ENCODE data around the gene CD248.

CD248 gene

GRCh38 chr11:66340596-66341501 is 24.0 kb upstream of the CD248 start:
- no peak for DNase-seq

GRCh38 chr11:66339686-66340483 is 23.0 kb upstream of the CD248 start:
- no peak for DNase-seq

- no peak for DNase-seq
Measured at GRCh38 chr11:66339162-66339675, 22.4 kb upstream of the CD248 start.

GRCh38 chr11:66338276-66339161 is 21.7 kb upstream of the CD248 start:
- DNase-seq, result no peak

DNA sequence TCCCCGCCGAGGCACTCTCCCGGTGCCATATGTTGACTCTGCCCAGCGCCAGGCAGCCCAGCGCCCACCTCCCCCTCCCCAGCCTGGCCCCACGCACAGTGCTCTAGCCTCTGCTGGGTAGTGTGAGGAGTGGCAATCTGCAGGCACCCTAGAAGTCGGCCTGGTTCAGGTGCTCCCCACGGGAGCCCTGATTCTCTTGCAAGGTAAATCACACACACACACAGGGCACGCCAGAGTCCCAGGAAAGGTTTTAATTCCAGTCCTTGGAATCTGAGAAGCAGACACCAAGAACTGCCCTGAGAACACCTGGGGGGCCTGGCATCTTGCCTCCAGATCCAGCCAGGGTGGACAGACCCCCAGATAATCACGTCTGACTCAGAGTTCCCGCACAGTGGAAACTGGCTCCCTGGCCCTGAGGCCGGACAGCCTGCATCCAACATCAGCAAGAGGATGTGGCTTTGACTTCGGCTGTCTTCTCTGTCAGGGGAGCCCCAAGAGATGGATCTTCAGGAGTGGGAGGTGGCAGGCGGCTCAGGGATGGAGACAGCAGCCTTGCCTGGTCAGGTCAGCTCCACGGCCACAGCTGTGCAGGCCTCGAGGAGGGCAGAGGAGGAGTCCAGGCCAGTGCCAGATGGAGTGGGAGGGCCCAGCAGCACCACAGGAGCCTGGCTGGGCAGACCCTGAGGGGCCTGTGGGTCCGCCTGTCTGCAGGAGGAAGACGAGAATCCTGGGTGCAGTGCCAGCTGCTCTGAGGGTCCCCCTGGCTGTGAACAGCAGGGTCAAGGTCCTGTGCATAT is 20.5 kb upstream of the CD248 start:
- no peak for DNase-seq

DNA sequence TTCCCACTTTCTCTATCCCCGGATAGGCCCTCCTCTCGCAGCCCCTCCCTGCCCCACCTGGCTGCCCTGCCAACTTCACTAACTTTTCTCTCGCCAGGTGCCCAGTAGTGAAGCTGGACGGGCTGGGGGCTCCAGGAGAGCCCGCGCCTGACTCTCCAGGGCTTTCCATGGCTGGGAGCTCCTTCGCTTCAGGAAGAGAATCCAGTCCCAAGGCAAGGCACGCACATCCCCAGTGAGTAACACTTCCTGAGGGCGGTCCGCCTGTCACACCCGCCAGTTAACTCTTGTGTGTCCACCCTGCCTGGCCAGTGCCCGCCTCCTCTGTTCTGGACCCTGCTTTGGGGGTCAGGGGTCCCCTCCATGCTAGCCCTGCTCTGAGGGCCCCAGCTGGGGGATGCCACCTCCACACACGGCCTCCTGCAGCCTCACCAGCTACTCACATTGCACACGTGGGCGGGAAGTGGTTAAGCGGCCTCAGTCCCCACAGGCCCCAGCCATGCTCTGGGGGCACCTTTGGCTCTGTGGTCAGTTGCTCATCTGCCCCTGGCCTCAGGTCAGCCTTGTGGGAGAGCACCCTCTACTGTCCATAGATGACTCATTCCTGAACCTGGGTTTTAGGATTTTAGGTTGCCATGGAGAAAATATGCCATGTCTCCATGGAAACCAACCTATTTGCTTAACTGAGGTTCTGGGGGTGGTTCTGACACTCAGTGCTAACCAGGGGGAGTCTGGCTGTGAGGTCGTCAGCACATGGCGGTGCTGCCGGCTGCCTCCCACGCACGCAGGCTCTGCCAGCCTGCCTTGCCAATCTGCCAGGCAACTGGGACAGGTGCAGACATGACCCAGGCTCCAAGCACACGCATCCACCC is 19.6 kb upstream of the CD248 start, which contains the start of gene RIN1:
TSS of gene RIN1 (minus strand) at position 201 of the 869 bp plus-strand sequence. CDS start at position 169, 32 bp downstream.
- peak; percentile 79 for DNase-seq

DNA sequence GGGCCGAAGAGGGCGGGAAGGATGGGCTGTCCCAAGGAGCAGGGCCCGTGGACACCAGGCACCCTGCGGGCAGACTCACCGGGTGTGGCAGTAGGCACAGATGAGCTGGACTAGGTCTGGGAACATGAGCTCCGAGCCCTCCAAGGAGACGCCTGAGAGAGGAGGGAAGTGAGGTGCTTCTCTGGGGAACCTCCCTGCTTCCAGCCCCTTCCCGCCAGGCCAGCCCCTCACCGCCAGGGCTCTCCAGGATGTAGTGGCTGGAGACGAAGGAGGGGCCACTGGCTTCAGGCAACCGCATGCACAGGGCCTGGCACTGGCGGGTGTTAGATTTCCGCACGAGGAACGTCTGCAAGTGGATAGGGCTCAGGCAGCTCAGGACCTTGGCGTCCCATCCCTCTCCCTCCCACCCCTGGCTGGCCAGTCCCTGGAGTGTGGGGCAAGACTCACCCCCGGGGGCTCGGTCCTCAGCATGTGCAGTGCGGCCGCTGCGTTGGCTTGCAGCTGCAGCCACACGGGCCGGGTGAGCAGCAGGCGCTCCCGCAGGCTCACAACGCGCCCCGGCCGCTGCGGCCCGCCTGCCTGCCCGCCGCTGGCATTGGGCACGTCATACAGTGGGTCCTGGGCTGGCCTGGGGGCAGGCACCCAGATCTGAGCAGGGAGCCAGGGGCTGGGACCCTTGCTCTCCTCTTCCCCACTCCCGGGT is 18.8 kb upstream of the CD248 start:
- DNase-seq, result no peak

- DNase-seq, result no peak
Measured at GRCh38 chr11:66334605-66335442, 18.0 kb upstream of the CD248 start.

DNA sequence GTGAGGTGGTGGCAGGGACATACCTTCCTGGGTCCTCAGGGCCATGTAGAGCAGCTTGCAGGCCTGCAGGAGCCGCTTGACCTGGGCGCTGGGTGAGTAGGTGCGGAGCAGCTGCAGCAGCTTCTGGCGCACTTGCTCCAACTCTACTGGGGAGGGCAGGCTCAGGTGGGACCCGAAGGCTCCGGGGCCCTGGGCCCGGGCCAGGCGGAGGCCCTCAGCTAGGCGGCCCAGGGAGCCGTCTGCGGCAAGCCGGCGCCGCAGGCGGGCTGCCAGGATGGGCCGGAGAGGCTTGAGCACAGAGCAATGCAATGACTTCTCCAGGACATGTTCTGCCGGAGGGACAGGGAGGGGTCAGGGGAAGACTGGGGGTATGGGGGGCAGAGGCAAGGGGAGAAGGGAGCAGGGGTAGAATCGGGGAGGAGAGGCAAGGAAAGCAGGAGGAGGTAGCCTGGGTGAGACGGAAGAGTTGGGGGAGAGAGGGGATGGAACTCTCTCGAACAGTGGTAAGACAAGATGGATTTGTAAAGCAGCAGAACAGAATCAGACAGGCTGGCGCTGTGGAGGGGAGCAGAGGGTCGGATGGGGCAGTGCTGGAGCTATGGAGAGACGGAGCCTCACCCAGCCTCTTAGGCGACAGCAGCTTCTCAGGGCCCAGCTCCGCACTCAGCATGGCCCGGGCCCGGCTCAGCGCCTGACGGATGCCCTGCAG is 17.2 kb upstream of the CD248 start:
- no peak for DNase-seq

DNA sequence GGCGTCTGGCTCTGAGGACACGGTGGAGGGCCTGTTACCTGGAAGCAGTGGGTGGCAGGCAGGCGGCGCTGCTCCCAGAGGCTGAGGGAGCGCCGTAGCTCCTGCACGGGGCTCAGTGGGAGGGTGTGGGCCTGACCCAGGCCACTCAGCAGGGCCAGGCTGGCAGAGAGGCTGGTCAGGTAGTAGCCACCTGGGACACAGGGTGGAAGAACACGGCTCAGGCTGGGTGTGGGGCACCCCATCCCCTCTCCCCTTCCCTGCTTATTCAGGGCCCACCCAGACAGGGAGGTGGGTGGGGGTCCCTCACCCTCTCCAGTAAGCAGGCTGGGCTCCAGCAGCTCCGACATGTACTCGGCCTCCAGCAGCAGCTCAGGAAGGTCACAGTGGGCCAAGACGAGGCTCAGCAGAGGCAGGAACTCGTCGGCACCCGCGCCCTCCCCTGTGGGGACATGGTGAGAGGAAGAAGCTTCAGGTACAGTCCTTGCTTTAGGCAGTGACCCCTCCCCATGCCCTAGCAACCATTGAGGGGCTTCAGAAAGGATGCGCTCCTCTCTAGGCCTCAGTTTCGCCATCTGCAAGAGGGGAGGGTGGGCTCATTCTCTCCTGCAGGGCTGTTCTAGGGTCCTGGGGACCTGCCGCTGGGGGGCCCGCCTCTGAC is 16.5 kb upstream of the CD248 start:
- no peak for DNase-seq

GRCh38 chr11:66332371-66333219 is 15.8 kb upstream of the CD248 start:
- DNase-seq, result no peak

DNA sequence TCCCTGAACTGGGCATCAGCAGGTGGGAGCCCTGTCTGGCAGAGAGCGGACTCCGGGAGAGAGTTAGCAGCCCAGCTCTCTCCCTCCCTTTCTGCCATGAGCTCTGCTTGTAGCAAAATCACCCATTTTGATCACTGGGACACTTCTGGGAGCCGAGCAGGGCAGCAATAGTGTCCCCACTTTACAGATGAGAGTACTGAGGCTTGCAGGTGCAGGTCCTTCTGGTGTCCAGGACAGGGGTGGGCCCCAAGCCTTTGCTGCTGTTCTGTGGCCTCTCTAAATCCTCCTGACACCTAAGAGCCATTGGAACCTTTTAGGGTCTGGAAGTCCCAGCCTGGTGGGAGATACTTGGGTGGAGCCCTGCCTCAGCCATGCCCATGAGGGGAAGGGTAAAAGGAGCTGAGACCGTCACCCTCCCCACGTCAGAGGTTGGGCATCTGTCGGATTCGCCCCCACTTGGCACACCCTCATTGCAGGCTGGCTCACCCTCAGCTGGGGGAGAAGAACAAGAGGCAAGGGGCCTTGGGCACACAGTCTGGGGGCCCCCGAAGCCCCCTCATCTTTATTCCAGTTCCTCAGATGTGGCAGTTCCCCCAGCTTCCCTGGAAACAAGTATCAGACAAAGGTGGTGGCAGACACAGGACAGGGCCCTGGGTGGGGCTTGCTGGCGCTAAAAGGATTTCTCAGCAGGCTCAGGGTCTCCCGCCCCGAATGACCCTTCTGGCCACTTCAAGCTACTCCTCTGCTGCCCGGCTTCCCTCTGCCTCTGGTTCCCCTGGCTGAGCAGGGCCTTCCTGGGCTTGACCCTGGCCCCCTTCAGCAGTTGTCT is 14.9 kb upstream of the CD248 start:
- DNase-seq, result no peak

DNA sequence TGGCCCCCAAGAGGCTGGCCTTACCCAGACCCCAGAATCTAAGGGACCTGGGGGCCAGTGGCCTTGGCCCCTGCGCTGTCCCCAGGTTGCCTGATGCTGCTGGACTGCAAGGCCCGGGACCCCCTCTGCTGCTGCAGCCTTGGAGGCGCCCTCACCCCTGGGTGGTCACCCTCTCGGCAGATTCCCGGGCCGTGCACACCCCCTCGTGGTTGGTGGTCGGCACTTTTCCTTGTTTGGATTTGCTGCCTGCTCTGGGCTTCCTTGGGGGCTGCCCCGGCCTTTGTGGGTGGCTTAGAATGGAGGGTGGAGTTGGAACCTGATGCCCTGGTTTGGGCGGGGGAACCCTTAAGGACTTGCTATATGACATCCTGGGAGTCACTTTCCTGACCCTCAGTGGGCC is 14.1 kb upstream of the CD248 start:
- DNase-seq, result no peak

DNA sequence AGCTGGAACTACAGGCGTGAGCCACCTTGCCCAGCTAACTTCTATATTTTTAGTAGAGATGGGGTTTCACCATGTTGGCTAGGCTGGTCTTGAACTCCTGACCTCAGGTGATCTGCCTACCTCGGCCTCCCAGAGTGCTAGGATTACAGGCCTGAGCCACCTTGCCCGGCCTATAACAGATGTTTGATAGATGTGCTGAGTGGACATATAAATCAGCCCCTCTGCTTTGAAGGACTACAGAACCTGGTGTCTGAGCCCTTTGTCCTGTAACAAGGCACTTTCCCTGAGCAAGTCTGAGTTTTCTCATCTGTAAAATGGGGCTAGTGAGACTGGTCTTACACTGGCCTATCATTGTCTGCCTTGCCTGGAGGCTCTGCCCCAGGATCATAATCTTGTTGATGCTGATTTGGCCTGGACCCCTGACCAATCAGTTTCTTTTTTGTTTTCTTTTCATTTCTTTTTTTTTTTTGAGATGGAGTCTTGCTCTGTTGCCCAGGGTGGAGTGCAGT is 12.4 kb upstream of the CD248 start:
- DNase-seq, result no peak

DNA sequence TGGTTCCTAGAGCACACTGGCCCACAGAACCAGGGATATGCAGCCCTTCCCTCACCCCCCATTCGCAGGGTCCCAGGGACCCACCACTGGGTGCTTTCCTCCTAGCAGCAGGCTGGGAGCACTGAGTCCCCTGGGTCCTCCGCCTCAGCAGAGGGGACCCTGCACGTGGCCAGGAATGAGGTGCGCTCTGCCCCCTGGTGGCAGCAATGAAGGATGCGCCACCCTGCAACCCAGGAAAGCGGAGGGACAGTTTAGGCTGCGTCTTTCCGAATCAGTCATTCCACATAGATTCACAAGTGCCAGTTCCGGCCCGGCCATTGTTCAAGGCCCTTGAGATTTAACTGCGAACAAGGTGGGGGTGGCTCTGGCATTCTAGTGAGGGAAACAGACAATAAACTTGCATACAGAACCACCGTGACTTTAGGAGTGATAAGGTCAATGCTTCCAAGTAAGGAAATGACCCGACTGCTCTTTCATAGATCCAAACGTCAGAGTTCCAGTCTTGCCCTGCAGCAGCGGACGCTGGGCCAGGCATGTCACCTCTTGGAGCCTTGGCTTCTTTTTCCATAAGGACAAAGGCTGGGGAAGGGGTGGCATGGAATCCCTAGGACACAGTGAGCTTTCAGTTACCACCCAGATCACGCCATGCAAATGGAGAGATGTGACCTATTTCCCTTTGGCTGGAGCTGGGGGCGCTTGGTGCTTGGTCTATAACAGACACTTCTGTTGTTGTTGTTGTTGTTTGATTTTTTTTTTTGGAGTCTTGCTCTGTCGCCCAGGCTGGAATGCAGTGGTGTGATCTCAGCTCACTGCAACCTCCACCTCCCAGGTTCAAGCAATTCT is 11.7 kb upstream of the CD248 start:
- peak; percentile 91 for DNase-seq
